Gastroesophageal sphincter (tissue), 4 donors: Measurements from ENCODE around the gene C10orf105. TPM values are rescaled to one million over a fixed set of nuclear protein-coding genes. Genes with fewer than 3 reads are reported as not detected.

ENCODE experiments used
- ATAC-seq: fragments of 150-250 bp; one replicate; pipeline ENCODE4 v1.9.1; 2016; ENCODE audit warnings: mild to moderate bottlenecking, moderate library complexity
- H3K27ac ChIP-seq, 4 donors: fragments of 200-600 bp; sonication (generic) in 3 of 4; 1 replicate in 3 of 4; 2 replicates in 1 of 4; pipeline ENCODE4 v1.5.1; 2016 to 2019
- H3K27me3 ChIP-seq: fragments of 200-600 bp; sonication (generic); one replicate; pipeline ENCODE4 v1.5.1; 2019
- H3K36me3 ChIP-seq, 2 donors: fragments of 200-600 bp; sonication (generic); one replicate each; pipeline ENCODE4 v1.5.1; 2019; ENCODE audit warnings: control low read depth in 1 of 2
- H3K4me1 ChIP-seq, 3 donors: fragments of 200-600 bp; sonication (generic); 1 replicate in 2 of 3; 2 replicates in 1 of 3; pipeline ENCODE4 v1.5.1; 2016 to 2019; ENCODE audit warnings: control low read depth in 2 of 3
- H3K4me3 ChIP-seq, 2 donors: fragments of 200-600 bp; sonication (generic); one replicate each; pipeline ENCODE4 v1.5.1; 2019; ENCODE audit warnings: mild to moderate bottlenecking in 1 of 2, moderate library complexity in 1 of 2
- H3K9me3 ChIP-seq, 3 donors: fragments of 200-600 bp; sonication (generic); one replicate each; pipeline ENCODE4 v1.5.1; 2017 to 2019; ENCODE audit warnings: control low read depth in 2 of 3
- EP300 ChIP-seq: sonication (generic); formaldehyde crosslinking; IDR thresholded peaks from one replicate; pipeline ENCODE4 v1.6.1; 2017; ENCODE audit warnings: antibody characterized with exemption, mild to moderate bottlenecking
- POLR2A ChIP-seq, 2 donors: fragments of 450-650 bp; IDR thresholded peaks; one replicate each; pipeline ENCODE4 v1.6.1; 2017; ENCODE audit warnings: antibody characterized with exemption in 2 of 2, mild to moderate bottlenecking in 2 of 2, moderate library complexity in 1 of 2
- POLR2AphosphoS5 ChIP-seq: sonication (generic); formaldehyde crosslinking; IDR thresholded peaks from one replicate; pipeline ENCODE4 v1.6.1; 2017; ENCODE audit warnings: antibody characterized with exemption
- WGBS, 2 donors: methylation state at CpG; one replicate each; pipeline ENCODE4 v1.1.5; 2018; ENCODE audit warnings: low coverage in 1 of 2; 5-methylcytosine and 5-hydroxymethylcytosine counted together
- total RNA-seq, 4 donors: library from RNA; depleted of rRNA; stranded (reverse); fragments of >200 nt; gene quantifications; one replicate each; pipeline ENCODE4 v1.1.0, GENCODE V29; 2016
- TF ChIP-seq, protein P1 (sequence below), 4 experiments: fragments of 200-600 bp in 2 of 4; fragments of 450-650 bp in 2 of 4; sonication (generic) in 1 of 4; IDR thresholded peaks; one replicate each; pipeline ENCODE4 v1.5.1; 2017 to 2019; ENCODE audit warnings: antibody characterized with exemption in 4 of 4, mild to moderate bottlenecking in 2 of 4, moderate library complexity in 2 of 4

C10orf105 gene
- total RNA-seq, 4 donors from 2014 or later: 0.13 TPM; not detected in 3

- no peaks in the 10 kb centered on the region for H3K36me3 ChIP-seq
- no peak for ATAC-seq
- no CpG with 5 or more reads among the region's 10 CpGs for whole genome bisulfite sequencing, 2 donors
- TF ChIP-seq POLR2AphosphoS5 (no peak), POLR2A (IDR thresholded peaks at IDR 0.05) (no peak), EP300 (no peak)
- TF ChIP-seq, protein P1, sequence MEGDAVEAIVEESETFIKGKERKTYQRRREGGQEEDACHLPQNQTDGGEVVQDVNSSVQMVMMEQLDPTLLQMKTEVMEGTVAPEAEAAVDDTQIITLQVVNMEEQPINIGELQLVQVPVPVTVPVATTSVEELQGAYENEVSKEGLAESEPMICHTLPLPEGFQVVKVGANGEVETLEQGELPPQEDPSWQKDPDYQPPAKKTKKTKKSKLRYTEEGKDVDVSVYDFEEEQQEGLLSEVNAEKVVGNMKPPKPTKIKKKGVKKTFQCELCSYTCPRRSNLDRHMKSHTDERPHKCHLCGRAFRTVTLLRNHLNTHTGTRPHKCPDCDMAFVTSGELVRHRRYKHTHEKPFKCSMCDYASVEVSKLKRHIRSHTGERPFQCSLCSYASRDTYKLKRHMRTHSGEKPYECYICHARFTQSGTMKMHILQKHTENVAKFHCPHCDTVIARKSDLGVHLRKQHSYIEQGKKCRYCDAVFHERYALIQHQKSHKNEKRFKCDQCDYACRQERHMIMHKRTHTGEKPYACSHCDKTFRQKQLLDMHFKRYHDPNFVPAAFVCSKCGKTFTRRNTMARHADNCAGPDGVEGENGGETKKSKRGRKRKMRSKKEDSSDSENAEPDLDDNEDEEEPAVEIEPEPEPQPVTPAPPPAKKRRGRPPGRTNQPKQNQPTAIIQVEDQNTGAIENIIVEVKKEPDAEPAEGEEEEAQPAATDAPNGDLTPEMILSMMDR (IDR thresholded peaks at IDR 0.05): no peak
- H3K4me1 ChIP-seq: peaks cover 3 to 66% (median 55%) of the 10 kb centered on the region in 3 donors
- H3K4me3 ChIP-seq: no peak overlapping the region
- H3K27me3 ChIP-seq: no peaks in the 10 kb centered on the region
- H3K9me3 ChIP-seq: no peaks in the 10 kb centered on the region
- H3K27ac ChIP-seq: peak overlapping the region in 3 of 4 donors; percentile 52 to 67 (median 65)
These were observed 1.3 kb downstream of the C10orf105 start for GRCh38 chr10:71718165-71718698.

GRCh38 chr10:71717551-71717951 is 2.0 kb downstream of the C10orf105 start:
- 10 to 33% methylated on average over 1 of the region's 2 CpGs for WGBS, 2 donors
- no peaks in the 10 kb centered on the region for H3K36me3 ChIP-seq
- peak overlapping the region in 3 of 4 donors; percentile 52 to 67 (median 65) for H3K27ac ChIP-seq
- no peaks in the 10 kb centered on the region for H3K9me3 ChIP-seq
- H3K27me3 ChIP-seq: no peaks in the 10 kb centered on the region
- H3K4me3 ChIP-seq: no peak overlapping the region
- no peak for ATAC-seq
- no peak for TF ChIP-seq POLR2AphosphoS5
- TF ChIP-seq EP300: no peak
- no peak for TF ChIP-seq POLR2A (IDR thresholded peaks at IDR 0.05)
- TF ChIP-seq, protein P1 (IDR thresholded peaks at IDR 0.05): no peak
- H3K4me1 ChIP-seq: peaks cover 3 to 73% (median 62%) of the 10 kb centered on the region in 3 donors

- peaks cover 3 to 78% (median 64%) of the 10 kb centered on the region in 3 donors for H3K4me1 ChIP-seq
These were observed 2.5 kb downstream of the C10orf105 start for GRCh38 chr10:71717056-71717455.

GRCh38 chr10:71716426-71716825 is 3.2 kb downstream of the C10orf105 start:
- TF ChIP-seq POLR2AphosphoS5 (no peak), POLR2A (IDR thresholded peaks at IDR 0.05) (no peak), EP300 (no peak)
- TF ChIP-seq, protein P1 (IDR thresholded peaks at IDR 0.05): no peak
- Histone ChIP-seq H3K27me3 (no peaks in the 10 kb centered on the region), H3K36me3 (no peaks in the 10 kb centered on the region), H3K9me3 (no peaks in the 10 kb centered on the region), H3K4me1 (peaks cover 3 to 79% (median 64%) of the 10 kb centered on the region in 3 donors), H3K4me3 (no peak overlapping the region), H3K27ac (peak overlapping the region in 1 of 4 donors; percentile 67)
- ATAC-seq: no peak
- WGBS, 2 donors: 75% methylated on average over 3 of the region's 5 CpGs; no CpG with 5 or more reads in 1 of the 2 donors

More at GRCh38 chr10:71717056-71717455, 2.5 kb downstream of the C10orf105 start:
- Histone ChIP-seq H3K27me3 (no peaks in the 10 kb centered on the region), H3K27ac (peak overlapping the region in 3 of 4 donors; percentile 51 to 67 (median 52)), H3K4me3 (no peak overlapping the region), H3K36me3 (no peaks in the 10 kb centered on the region), H3K9me3 (no peaks in the 10 kb centered on the region)
- WGBS, 2 donors: no CpG with 5 or more reads among the region's 4 CpGs
- ATAC-seq: no peak
- no peak for TF ChIP-seq POLR2A (IDR thresholded peaks at IDR 0.05)
- TF ChIP-seq, protein P1 (IDR thresholded peaks at IDR 0.05): no peak
- TF ChIP-seq POLR2AphosphoS5: no peak
- TF ChIP-seq EP300: no peak

- no peaks in the 10 kb centered on the region for H3K36me3 ChIP-seq
- peaks cover 3 to 79% (median 64%) of the 10 kb centered on the region in 3 donors for H3K4me1 ChIP-seq
- no peak overlapping the region for H3K4me3 ChIP-seq
- H3K9me3 ChIP-seq: no peaks in the 10 kb centered on the region
- ATAC-seq: no peak
- peak overlapping the region in 2 of 4 donors; percentile 88 to 91 for H3K27ac ChIP-seq
- TF ChIP-seq POLR2AphosphoS5 (no peak), EP300 (no peak), POLR2A (IDR thresholded peaks at IDR 0.05) (no peak)
- TF ChIP-seq, protein P1 (IDR thresholded peaks at IDR 0.05): no peak
- H3K27me3 ChIP-seq: no peaks in the 10 kb centered on the region
- 84% methylated on average over 5 of the region's 20 CpGs; no CpG with 5 or more reads in 1 of the 2 donors for WGBS, 2 donors
These were observed 3.7 kb downstream of the C10orf105 start for GRCh38 chr10:71715860-71716259.
